GM21723 (cell line): ENCODE measurements around the gene HSPA6.
A peak's percentile ranks its signal among the peaks of the same experiment; 100 is the strongest.
"Not testable (repeated sequence)": the region's sequence is repeated elsewhere in the genome, so short reads cannot be mapped to it uniquely, and the experiment has no call there.

Experiments
- ATAC-seq: cut with Tn5 transposase; IDR thresholded peaks from one replicate; pipeline ENCODE4 v1.9.1; 2021; ENCODE audit warnings: mild to moderate bottlenecking, moderate library complexity; ENCODE audit not compliant: unreplicated experiment

HSPA6 gene

DNA sequence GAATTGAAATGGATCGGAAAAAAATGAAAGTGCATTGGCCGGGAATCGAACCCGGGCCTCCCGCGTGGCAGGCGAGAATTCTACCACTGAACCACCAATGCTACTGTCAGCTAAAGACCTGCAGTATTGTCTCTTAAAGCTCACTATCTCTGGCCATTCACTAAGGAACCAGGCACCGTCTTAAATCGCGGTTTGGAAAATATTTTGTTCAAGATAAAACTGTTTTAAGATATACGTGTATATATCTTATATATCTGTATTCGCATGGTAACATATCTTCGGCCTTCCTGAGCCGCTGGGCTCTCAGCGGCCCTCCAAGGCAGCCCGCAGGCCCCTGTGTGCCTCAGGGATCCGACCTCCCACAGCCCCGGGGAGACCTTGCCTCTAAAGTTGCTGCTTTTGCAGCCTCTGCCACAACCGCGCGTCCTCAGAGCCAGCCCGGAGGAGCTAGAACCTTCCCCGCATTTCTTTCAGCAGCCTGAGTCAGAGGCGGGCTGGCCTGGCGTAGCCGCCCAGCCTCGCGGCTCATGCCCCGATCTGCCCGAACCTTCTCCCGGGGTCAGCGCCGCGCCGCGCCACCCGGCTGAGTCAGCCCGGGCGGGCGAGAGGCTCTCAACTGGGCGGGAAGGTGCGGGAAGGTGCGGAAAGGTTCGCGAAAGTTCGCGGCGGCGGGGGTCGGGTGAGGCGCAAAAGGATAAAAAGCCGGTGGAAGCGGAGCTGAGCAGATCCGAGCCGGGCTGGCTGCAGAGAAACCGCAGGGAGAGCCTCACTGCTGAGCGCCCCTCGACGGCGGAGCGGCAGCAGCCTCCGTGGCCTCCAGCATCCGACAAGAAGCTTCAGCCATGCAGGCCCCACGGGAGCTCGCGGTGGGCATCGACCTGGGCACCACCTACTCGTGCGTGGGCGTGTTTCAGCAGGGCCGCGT is at the start of gene HSPA6:
Gene HSPA6 (plus strand): TSS at position 724 of the 925 bp plus-strand sequence. CDS start 119 bp downstream, at position 843.
- peak; percentile 64 for ATAC-seq

DNA sequence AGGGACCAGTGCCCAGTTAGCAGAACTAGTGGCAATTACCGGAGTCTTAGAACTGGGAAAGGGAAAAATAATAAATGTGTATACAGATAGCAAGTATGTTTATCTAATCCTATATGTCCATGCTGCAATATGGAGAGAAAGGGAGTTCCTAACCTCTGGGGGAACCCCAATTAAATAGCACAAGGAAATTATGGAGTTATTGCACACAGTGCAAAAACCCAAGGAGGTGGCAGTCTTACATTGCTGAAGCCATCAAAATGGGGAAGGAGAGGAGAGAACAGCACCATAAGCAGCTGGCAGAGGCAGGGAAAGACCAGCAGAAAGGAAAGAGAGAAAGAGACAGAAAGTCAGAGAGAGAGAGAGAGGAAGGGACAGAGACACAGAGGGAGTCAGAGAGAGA is 46.6 kb upstream of the HSPA6 start:
- not testable (repeated sequence) for ATAC-seq

DNA sequence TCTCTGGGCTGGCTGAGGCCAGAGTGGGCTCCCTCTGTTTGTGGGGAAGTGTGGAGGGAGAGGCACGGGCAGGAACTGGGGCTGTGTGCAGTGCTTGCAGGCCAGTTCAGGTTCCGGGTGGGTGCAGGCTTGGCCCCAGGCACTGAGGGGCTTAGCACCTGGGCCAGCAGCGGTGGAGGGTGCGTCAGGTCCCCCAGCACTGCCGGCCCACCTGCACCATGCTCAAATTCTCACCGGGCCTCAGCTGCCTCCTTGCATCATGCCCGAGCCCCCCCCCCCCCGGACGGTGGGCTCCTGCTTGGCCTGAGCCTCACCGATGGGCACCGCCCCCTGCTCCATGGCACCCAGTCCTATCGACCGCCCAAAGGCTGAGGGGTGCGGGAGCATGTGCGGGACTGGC is 45.4 kb upstream of the HSPA6 start:
- ATAC-seq, result no peak

DNA sequence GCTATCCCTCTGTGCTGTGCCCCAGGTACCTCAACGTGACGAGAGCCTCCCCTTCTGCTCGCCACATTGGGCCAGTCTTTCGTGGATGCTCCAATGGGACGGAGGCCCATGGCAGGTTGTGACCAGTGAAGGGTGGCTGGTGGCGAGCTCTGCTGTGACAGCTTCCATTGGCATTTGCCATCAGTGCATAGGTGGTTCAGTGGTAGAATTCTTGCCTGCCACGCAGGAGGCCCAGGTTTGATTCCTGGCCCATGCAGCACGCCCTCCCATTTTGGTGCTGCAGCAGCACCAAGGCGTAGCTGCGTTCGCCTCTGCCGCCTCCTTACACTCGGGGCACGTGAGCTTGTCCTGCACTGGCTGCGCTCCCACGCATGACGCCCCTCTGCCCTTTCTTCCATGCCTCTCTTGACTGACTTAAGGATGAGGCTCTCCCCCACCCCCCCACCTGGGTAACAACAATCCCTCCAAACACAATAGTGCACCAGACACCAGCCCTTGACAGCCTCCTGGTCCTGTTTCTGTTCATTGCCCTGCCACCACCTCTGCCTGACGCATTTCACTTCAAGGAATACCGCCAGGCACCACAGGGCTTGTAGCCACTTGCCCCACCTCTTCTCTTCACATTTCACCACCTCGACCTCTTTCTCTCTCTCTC is 43.8 kb upstream of the HSPA6 start:
- ATAC-seq, result no peak

DNA sequence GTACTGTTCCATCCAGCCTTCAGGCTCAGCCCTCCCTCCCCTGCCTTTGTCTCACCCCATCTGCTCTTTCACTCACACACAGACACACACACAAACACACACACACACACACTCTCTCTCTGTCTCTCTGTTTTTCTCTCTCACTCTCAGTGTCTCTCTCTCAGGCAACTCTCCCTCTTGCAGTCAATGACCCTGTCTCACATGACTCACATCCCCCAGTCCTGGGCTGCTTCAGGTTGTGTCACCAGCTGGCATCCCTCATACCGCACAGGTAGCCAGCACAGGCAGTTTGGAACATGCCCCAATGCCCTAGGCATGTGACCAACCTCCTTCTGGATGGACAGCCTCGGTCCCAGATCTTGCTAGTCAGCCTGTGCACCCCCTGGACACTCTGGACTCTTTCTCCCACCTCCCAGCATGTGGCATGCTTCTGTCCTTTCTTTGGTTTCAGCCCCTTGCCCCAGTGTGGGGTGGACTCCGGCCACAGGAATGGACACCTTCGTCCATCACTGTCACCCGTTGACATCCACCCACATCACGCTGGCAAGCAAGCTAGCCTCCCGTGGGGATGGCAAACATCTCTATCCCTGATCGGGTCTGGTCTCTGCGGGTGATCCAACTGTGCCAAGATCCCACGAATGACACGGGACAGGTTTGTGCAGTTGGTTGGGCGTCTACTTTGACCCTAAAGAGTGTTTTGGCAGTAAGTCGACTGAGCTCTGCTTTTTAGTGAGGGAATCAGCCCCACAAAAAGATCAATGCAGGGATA is 42.5 kb upstream of the HSPA6 start:
- ATAC-seq, result no peak

DNA sequence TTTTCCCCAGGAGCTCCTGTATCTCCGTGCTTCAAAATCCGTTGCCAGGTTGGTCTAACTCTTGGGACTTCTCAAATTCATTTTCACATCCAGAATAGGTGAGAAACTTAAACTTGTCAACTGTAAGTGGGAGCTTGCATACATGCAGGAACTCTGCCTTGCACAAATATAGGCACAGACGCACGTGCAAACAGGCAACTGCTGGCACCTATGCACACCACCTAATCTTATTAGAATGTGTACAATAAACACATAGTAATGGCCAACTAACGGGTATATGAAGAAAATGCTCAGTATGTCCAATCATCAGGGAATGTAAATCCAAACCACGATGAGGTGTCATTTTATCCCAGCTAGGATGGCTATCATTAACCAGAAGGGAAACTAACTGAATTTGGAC is 41.7 kb upstream of the HSPA6 start:
- no peak for ATAC-seq

DNA sequence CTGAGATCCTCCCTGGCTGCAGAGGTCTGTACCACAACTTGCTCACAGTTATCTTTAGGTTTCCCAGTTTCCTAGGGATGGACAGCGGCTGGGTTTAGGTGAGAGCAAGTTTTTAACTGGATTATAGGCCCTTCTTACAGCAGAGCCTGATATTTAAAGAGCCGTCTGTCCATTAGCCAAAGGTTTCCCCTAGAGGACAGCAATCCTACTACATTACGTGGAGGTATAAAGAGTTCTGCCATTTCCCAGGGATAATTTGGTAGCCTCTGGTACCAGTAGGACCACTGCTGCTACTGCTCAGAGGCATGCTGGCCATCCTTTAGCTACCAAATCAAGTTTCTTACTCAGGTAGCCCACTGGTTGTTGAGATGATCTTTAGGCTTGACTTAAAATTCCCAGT is 41.0 kb upstream of the HSPA6 start:
- no peak for ATAC-seq

DNA sequence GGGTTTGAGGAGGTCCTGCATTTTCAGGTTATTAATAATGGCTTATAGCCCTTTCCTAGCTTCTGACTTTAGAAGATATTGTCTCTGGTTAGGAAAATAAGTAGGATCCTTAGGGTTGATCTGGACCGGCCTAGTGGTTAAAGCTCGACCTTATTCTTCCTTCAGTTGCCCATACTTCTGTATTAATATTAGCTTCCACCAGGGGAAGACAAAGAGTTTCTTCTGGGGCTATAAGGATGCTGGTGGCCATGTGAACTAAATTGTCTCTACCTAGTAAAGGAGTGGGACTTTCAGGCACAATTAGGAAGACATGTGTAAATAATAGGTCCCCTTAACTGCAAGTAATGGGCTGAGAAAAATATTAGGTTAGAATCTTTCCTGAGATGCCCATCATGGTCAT is 39.7 kb upstream of the HSPA6 start:
- no peak for ATAC-seq

DNA sequence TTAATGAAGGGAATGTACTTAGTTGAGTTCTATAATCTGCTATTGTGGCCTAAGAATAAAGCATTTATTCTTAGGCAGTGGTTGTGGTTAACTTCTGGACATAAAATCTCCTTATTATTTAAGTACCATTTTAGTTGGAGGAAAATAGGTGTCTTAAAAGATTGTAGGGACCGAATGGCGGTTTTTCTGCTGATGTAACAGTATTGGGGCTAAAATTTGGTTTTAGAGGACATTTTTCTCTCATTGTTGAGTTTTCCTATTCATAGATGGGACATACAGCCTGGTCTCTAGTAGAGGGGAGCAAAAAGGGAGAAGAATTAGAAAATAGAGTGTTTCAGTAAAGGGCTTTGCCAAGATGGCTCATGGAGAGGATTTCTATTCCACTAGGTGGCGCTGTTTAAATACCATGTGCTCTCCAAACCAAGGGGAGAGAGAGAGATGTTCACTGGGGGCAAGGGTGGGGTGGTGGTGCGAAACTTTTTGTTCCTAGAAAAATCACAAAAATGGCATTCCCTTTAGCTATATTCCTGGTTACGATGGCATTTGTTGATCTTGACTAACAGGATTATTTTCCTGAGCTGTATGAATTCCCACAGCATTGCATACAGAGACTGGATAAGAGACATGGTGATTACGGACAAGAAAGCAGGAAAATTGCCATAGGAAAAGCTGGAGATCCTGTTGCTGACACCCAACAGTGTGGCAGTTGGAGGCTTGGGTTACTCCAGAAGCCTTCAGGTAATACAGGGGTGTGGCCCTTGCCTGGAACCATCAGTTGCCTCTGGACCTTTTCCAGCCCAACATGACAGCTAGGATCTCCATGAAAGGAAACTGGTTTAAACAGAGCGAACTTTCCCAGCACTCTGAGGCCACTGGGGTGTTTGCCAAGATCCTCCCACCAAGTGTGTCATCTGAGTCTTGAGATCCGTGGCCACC is 37.3 kb upstream of the HSPA6 start:
- peak; percentile 52 for ATAC-seq

DNA sequence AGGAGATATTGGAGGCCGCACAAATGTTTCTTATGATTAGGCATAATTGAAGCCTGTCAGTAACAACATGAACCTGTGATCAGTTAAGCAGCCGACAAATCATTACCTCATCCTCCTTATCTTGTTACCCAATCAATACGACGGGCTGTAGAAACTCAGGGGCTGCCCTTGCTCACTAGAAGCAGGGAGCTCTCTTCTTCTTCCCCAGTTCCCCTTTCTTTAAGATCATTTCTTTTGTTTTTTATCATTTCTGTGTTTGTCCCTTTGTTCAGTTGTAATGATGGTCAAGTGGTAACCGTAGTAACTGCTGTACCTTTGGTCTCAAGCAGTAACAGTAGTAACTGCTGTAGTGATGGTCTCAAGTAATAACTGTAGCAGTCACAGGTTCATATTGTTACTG is 32.9 kb upstream of the HSPA6 start:
- no peak for ATAC-seq

DNA sequence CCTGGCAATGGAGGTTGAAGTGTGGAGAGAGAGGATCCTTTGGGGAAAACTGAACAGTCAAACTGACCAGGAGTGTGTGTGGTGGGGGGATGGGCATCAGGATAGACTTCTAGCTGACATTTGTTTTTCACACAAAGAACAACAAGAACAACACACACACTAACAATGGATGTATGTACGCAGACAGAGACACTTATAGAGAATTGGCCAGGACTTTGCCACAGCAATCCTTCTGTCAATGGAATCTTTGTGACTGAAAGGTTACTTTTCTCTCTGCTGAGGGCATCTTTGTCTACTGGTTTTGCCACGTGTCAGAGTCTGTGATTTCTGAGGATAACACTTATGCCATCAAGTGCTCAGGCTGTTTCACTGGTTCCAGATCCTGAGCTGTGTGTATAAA is 31.5 kb upstream of the HSPA6 start:
- ATAC-seq, result no peak

DNA sequence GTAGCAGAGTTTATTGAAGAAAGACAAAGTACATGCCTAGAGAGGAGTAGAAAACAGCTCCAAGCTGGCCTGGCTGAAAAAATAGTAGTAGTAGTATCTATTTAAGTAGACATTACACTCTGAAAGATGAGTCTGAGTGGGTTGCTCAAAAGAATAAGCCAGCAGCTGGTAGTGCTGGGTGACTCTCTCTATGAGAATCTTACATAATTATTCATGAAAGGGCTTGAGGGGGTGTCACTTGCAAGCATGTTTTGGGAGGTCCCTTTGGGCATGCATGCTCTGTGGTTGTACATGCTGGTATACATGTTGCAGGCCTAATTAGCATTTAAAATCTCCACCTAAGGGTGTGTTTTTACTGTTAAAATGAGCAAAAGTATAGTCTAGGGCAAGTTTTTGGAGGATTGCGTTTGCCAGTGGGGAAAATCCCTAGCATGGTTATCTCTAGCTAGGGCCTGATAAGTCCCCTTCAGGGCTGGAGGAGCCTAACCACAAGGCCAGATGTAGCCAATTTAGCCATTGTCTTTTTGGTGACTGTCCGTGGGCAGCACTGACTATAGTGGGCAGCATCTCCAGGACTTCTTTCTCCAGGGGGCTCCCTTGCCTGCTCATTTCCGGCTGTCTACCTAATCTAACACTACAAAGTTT is 30.1 kb upstream of the HSPA6 start:
- ATAC-seq, result no peak

DNA sequence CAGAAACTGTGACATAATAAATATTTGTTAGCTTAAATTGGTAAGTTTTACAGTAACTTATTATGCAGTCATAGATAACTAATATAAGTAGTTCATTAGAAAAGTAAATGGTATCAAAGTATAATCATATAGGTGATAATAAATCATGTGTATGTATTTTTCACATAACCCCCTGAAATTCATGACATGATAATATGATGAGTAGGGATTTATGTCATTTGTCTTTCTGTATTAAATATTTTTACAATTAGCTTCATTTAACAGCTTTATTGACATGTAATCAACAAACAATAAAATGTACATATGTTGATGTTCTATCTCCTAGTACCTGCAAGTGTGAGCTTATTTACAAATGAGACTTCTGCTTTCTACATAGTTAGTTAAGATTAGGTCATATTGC is 28.9 kb upstream of the HSPA6 start:
- ATAC-seq, result no peak

DNA sequence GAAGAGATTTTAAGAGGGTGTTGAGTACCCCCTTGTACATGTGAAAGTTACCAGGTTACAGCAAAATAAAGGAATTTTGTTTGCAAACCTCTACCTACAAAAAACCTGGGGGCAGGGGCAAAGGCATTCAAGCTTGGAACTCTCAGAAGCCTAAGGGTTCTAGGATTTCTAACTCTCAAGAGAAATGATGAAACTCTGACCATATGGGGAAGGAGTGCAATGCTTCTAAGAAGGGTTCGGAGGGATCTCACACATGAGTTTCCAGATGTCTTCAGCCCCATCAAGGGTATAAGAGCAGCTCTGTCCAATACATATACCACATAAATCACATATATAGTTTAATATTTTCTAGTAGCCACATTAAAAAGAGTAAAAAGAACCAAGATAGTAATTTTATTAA is 26.4 kb upstream of the HSPA6 start:
- ATAC-seq, result no peak

DNA sequence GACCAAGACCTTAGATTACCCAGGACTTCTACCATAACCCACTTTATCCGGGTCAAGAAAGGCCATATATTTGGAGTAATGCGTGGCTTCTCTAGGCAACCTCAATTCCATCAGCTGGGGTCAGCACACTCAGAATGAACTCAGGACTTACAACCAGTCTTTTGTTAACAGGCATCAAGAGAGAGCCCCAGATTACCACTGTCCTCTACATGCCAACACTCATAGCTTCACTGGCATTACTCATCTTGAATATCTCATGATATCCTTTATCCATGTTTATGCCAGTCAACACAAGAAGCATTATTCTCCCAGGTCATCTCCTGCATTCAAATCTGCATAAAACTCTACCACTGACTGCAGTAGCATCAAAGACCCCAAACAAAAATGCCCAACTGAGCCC is 25.7 kb upstream of the HSPA6 start:
- no peak for ATAC-seq

DNA sequence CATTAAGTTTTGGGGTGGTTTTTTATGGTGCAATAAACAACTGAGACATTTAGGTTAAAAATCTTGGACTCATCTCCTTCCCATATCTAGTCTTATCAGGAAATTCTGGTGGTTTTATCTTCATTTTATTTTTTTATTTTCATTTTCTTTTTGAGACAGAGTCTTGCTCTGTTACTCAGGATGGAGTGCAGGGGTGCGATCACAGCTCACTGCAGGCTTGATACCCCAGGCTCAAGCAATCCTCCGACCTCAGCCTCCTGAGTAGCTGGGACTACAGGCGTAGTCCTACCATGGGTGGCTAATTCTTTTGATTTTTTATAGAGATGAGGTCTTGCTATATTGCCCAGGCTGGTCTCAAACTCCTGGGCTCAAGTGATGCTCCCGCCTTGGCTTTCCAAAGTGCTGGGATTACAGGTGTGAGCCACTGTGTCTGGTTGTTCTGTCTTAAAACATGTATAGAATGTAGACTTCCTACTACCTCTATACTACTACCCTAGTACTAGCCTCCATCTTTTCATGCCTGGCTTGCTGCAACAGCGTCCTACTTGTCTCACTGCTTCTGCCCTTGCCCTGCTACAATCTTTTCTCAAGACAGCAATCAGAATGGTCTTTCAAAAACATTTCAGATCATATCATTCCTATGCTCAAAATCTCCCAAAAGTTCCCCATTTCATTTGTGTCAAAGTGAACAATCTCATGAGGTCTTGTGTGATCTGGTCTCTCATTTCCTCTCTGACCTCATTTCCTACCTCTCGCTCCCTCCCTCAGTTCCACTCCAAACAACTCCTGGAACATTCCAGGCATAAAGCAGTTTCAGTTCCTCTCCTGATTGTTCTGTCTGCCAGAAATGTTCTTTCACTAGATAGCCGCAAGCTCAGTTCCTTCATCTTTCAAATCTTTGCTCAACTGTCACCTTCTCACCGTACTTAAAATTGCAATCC is 25.0 kb upstream of the HSPA6 start:
- no peak for ATAC-seq

DNA sequence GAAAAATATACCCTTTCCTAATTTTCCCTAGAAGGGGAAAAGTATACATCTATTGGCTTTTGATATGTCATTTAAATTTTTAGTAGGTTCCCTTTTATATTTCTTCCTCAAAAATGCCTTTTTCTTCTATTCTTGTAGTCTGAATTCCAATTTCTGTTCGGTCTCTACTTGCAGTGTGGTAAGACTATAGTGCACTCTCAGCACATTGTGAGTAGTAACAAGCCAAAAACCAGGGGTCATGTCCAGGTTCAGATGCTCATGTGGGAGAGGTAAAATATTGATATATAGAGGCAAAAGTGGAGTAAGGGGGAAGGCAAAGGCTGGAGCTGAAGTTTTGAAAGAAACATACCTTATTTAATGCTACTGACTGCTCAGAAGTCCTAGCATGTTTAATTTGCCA is 23.1 kb upstream of the HSPA6 start:
- no peak for ATAC-seq

DNA sequence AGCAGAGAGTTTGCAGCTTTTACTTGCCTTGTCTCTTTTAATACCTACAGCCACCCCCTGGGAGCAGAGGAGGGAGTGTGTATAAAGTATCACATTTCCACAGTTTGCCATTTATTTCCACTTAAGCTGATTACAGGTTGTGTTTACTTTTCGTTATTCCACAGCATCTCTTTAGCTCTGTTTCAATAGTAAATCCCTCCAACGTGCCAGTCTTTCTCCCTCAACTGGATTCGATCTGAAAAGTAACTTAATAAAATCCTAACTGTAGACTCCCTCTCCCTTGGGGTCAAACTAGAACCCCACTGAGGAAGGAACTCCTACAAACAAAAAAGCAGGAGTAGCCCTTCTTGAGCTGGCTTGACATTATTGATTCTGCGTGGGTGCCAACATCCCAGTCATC is 22.2 kb upstream of the HSPA6 start:
- no peak for ATAC-seq
